Right hindlimb (tissue), 1 donor: ENCODE results near the gene RPL4.

ENCODE experiments used
- DNase-seq: peaks from one replicate; pipeline ENCODE4 v3.0.0-alpha.2; 2018

The RPL4 gene

DNA sequence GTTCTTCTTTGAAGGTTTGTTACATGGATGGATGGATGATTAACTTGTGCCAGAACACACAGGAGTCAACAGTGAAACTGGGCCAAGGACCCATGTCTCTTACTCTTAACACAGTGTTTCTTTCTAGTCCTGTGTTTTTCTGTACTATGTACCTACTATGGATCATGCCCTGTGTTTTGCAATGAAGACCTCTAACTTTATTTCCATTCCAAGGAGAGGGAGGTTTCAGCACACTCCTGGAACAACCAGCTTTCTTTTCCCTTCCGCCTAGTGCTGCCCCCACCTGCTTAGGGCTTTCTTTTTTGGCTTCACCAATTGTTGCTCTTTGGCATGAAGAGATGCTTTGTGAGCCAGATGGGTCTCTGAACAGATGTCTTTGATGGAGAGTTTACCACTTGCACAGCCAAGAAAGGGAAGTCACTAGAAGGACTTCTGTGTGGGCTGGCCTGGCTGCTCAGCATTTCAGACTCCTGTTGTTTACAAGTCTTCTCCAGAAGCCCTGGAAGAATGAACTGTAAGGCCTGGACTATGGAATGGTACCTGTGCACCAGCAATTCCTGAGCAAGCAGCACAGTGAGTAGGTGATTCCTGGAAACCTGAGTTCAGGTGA is 51.6 kb downstream of the RPL4 start:
- peak; percentile 51 for DNase-seq

DNA sequence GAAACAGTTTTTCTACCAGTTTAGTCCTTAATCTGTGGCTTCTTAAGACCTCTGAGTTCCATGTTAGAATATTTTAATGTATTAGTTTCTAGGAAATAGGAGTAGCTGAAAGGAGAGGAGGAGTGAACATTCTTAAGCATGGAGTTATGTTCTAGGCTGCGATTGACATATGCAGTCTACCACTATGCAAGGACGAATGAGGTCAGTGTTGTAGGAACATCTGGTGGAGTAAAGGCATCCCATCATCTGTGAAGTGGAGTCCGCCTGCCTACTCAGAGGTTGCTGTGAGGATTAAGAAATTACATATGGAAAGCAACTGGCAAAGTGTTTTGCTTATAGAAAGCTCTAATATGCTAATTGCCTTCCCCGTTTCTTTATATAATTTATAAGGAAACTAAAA is 52.2 kb downstream of the RPL4 start:
- DNase-seq, result no peak
